ENCODE data around the gene CBX3.

DNA sequence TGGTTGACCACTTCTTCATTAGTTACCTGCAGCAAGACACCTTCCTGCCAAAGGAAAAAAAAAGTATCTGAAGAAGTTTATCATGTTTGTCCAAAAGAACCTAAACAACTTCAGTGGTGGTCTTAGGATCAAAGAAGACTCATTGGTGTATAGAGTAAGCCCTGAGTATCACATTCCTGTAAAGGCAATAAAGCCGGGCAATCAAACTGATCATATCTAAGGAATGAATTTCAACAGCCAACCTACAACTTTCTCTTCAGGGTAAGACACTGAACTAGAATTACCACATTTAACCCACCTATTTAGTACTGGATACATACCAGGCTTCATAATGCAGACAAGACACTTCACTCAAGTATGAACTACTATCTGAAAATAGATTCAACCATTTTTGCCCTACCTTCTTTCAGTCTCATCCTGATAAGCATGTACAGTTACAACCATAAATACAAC is 11.1 kb upstream of the CBX3 start:
- TF ChIP-seq, protein P1, sequence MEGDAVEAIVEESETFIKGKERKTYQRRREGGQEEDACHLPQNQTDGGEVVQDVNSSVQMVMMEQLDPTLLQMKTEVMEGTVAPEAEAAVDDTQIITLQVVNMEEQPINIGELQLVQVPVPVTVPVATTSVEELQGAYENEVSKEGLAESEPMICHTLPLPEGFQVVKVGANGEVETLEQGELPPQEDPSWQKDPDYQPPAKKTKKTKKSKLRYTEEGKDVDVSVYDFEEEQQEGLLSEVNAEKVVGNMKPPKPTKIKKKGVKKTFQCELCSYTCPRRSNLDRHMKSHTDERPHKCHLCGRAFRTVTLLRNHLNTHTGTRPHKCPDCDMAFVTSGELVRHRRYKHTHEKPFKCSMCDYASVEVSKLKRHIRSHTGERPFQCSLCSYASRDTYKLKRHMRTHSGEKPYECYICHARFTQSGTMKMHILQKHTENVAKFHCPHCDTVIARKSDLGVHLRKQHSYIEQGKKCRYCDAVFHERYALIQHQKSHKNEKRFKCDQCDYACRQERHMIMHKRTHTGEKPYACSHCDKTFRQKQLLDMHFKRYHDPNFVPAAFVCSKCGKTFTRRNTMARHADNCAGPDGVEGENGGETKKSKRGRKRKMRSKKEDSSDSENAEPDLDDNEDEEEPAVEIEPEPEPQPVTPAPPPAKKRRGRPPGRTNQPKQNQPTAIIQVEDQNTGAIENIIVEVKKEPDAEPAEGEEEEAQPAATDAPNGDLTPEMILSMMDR (CRISPR knock-in tag; IDR thresholded peaks at IDR 0.05): no peak
- TF ChIP-seq ZFYVE20 (CRISPR knock-in tag; IDR thresholded peaks at IDR 0.05; ENCODE audit: borderline replicate concordance, low read depth): no peak
- no peak for TF ChIP-seq FOXK1 (CRISPR knock-in tag; IDR thresholded peaks at IDR 0.05; ENCODE audit: borderline replicate concordance, low read depth)
- TF ChIP-seq, protein P2, sequence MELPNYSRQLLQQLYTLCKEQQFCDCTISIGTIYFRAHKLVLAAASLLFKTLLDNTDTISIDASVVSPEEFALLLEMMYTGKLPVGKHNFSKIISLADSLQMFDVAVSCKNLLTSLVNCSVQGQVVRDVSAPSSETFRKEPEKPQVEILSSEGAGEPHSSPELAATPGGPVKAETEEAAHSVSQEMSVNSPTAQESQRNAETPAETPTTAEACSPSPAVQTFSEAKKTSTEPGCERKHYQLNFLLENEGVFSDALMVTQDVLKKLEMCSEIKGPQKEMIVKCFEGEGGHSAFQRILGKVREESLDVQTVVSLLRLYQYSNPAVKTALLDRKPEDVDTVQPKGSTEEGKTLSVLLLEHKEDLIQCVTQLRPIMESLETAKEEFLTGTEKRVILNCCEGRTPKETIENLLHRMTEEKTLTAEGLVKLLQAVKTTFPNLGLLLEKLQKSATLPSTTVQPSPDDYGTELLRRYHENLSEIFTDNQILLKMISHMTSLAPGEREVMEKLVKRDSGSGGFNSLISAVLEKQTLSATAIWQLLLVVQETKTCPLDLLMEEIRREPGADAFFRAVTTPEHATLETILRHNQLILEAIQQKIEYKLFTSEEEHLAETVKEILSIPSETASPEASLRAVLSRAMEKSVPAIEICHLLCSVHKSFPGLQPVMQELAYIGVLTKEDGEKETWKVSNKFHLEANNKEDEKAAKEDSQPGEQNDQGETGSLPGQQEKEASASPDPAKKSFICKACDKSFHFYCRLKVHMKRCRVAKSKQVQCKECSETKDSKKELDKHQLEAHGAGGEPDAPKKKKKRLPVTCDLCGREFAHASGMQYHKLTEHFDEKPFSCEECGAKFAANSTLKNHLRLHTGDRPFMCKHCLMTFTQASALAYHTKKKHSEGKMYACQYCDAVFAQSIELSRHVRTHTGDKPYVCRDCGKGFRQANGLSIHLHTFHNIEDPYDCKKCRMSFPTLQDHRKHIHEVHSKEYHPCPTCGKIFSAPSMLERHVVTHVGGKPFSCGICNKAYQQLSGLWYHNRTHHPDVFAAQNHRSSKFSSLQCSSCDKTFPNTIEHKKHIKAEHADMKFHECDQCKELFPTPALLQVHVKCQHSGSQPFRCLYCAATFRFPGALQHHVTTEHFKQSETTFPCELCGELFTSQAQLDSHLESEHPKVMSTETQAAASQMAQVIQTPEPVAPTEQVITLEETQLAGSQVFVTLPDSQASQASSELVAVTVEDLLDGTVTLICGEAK (IDR thresholded peaks at IDR 0.05): no peak
- TF ChIP-seq, protein P2 (CRISPR knock-in tag; IDR thresholded peaks at IDR 0.05): no peak
- TF ChIP-seq TBX3 (IDR thresholded peaks at IDR 0.05; ENCODE audit: borderline replicate concordance): no peak

Data from HepG2 (cell line).